ENCODE results near the gene CAPG.
"Not testable (repeated sequence)": the region's sequence is repeated elsewhere in the genome, so short reads cannot be mapped to it uniquely, and the experiment has no call there.

The CAPG gene

GRCh38 chr2:85393836-85394235 lies 16.3 kb downstream of the CAPG start:
- no peak overlapping the region for H3K27ac ChIP-seq (ENCODE audit: low read depth, low read length)

DNA sequence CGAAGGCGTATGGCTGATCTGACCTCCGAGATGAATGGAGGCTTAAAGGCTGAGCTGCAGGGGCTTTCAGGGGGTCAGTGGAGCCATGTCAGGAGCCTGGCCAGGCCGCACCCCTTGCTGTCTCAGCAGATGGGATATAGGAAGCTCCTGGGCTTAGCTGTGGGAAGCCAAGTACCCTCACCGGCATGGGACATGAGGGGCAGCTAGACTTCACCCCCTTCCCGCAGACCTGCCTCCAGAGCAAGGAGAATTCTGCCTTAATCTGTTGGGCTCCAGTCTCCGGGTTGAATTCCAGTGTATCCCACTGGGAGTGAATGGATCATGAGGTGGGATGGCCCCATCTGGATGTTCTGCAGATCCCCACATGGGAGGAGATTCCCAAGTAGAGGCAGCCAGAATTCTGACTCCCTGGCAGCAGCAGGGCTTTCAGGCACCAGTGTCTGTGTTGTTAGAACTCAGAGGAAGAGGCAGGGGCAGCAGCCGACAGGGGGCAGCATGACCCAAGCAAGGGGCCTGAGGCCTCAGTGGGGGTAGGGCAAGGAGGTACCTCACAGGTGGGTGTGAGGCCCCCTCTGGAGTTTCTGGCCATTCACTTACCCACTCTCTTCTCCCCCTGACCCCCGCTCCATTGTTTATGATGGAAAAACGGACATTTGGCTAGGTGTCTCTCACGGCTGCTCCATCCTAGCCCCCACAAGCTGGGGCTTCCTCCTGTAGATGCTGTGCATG lies 19.1 kb downstream of the CAPG start:
- H3K9me3 ChIP-seq (ENCODE audit: control insufficient read depth, insufficient read depth, low read length) = no peaks in the 10 kb centered on the region
- H3K36me3 ChIP-seq (ENCODE audit: control insufficient read depth, insufficient read depth, low read length) = peaks cover 20% of the 10 kb centered on the region
- H3K9ac ChIP-seq (ENCODE audit: low read depth, low read length) = no peak overlapping the region
- H3K27me3 ChIP-seq (ENCODE audit: control insufficient read depth, insufficient read depth, low read length) = no peaks in the 10 kb centered on the region
- H3K4me3 ChIP-seq (ENCODE audit: low read depth, low read length) = no peak overlapping the region
- peaks cover 5% of the 10 kb centered on the region; the same call in 1 of the 2 replicates for H3K4me1 ChIP-seq (ENCODE audit: control insufficient read depth, insufficient read depth, low read length)
- H3K27ac ChIP-seq (ENCODE audit: low read depth, low read length) = no peak overlapping the region

More at GRCh38 chr2:85393836-85394235, 16.3 kb downstream of the CAPG start:
- H3K4me1 ChIP-seq (ENCODE audit: control insufficient read depth, insufficient read depth, low read length) = peaks cover 2% of the 10 kb centered on the region; the same call in 1 of the 2 replicates
- H3K9me3 ChIP-seq (ENCODE audit: control insufficient read depth, insufficient read depth, low read length) = no peaks in the 10 kb centered on the region
- peaks cover 25% of the 10 kb centered on the region for H3K36me3 ChIP-seq (ENCODE audit: control insufficient read depth, insufficient read depth, low read length)
- H3K27me3 ChIP-seq (ENCODE audit: control insufficient read depth, insufficient read depth, low read length) = no peaks in the 10 kb centered on the region
- H3K9ac ChIP-seq (ENCODE audit: low read depth, low read length) = no peak overlapping the region
- no peak overlapping the region for H3K4me3 ChIP-seq (ENCODE audit: low read depth, low read length)

DNA sequence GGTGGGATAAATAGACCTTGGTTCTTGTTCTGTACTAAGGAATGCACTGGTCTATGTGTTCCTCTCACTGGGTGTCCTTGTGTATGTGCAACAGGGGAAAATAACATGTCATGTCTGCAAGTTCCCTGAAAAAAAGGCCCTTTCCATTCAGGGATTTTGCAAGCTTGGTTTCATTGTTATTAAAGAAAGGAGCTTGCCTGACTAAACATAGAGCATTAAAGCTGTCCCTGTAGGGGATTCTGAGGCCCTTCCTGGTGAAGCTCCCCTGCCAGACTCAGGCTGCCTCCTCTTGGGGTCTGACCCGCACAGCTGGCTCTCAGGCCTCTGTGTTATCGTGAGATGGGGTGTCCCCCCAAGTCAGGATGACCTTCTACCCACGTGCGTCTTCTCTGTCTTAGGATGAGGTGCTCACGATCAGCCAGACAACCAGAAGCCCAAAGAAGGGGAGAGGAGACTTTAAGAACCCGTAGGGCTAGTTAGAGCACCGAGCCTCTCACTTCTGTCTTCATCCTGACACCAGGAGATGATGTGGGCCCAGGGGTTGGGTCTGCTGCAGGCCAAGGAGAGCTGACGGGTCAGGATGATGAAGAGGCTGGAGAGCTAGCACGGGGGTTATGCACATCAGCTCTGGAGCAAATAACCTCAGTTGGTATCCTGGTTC lies 21.2 kb downstream of the CAPG start:
- H3K27ac ChIP-seq (ENCODE audit: low read depth, low read length) = no peak overlapping the region
- H3K27me3 ChIP-seq (ENCODE audit: control insufficient read depth, insufficient read depth, low read length) = no peaks in the 10 kb centered on the region
- peaks cover 13% of the 10 kb centered on the region for H3K36me3 ChIP-seq (ENCODE audit: control insufficient read depth, insufficient read depth, low read length)
- peaks cover 5% of the 10 kb centered on the region; the same call in 1 of the 2 replicates for H3K4me1 ChIP-seq (ENCODE audit: control insufficient read depth, insufficient read depth, low read length)
- H3K4me3 ChIP-seq (ENCODE audit: low read depth, low read length) = no peak overlapping the region
- no peak overlapping the region for H3K9ac ChIP-seq (ENCODE audit: low read depth, low read length)
- H3K9me3 ChIP-seq (ENCODE audit: control insufficient read depth, insufficient read depth, low read length) = no peaks in the 10 kb centered on the region

- Histone ChIP-seq H3K9me3 (ENCODE audit: control insufficient read depth, insufficient read depth, low read length) (no peaks in the 10 kb centered on the region), H3K4me3 (ENCODE audit: low read depth, low read length) (no peak overlapping the region), H3K36me3 (ENCODE audit: control insufficient read depth, insufficient read depth, low read length) (peaks cover 13% of the 10 kb centered on the region), H3K9ac (ENCODE audit: low read depth, low read length) (no peak overlapping the region), H3K27me3 (ENCODE audit: control insufficient read depth, insufficient read depth, low read length) (no peaks in the 10 kb centered on the region), H3K27ac (ENCODE audit: low read depth, low read length) (no peak overlapping the region), H3K4me1 (ENCODE audit: control insufficient read depth, insufficient read depth, low read length) (peaks cover 9% of the 10 kb centered on the region; the same call in 1 of the 2 replicates)
Measured at GRCh38 chr2:85387754-85388153, 22.4 kb downstream of the CAPG start.

- no peak overlapping the region for H3K27ac ChIP-seq (ENCODE audit: low read depth, low read length)
- H3K36me3 ChIP-seq (ENCODE audit: control insufficient read depth, insufficient read depth, low read length) = peaks cover 13% of the 10 kb centered on the region
Measured at GRCh38 chr2:85385746-85386145, 24.4 kb downstream of the CAPG start.

DNA sequence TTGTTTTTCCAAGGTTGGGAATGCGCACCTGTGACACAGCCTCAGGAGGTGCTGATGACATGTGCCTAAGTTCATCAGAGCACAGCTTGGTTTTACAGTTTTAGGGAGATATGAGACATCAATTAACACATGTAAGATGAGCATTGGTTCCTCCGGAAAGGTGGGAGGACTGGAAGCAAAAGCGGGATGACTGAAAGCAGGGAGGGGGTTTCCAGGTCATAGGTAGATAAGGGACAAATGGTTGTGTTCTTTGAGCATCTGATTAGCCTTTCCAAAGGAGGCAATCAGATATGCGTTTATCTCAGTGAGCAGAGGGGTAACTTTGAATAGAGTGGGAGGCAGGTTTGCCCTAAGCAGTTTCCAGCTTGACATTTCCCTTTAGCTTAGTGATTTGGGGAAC lies 26.3 kb downstream of the CAPG start:
- Histone ChIP-seq H3K36me3 (ENCODE audit: control insufficient read depth, insufficient read depth, low read length) (peaks cover 16% of the 10 kb centered on the region), H3K9ac (ENCODE audit: low read depth, low read length) (no peak overlapping the region), H3K27ac (ENCODE audit: low read depth, low read length) (no peak overlapping the region), H3K27me3 (ENCODE audit: control insufficient read depth, insufficient read depth, low read length) (no peaks in the 10 kb centered on the region), H3K4me1 (ENCODE audit: control insufficient read depth, insufficient read depth, low read length) (peaks cover 6% of the 10 kb centered on the region; the same call in 1 of the 2 replicates), H3K4me3 (ENCODE audit: low read depth, low read length) (no peak overlapping the region), H3K9me3 (ENCODE audit: control insufficient read depth, insufficient read depth, low read length) (peaks cover 7% of the 10 kb centered on the region)

More at GRCh38 chr2:85385746-85386145, 24.4 kb downstream of the CAPG start:
- Histone ChIP-seq H3K9ac (ENCODE audit: low read depth, low read length) (no peak overlapping the region), H3K4me1 (ENCODE audit: control insufficient read depth, insufficient read depth, low read length) (peaks cover 9% of the 10 kb centered on the region; the same call in 1 of the 2 replicates), H3K9me3 (ENCODE audit: control insufficient read depth, insufficient read depth, low read length) (no peaks in the 10 kb centered on the region), H3K27me3 (ENCODE audit: control insufficient read depth, insufficient read depth, low read length) (no peaks in the 10 kb centered on the region), H3K4me3 (ENCODE audit: low read depth, low read length) (no peak overlapping the region)

DNA sequence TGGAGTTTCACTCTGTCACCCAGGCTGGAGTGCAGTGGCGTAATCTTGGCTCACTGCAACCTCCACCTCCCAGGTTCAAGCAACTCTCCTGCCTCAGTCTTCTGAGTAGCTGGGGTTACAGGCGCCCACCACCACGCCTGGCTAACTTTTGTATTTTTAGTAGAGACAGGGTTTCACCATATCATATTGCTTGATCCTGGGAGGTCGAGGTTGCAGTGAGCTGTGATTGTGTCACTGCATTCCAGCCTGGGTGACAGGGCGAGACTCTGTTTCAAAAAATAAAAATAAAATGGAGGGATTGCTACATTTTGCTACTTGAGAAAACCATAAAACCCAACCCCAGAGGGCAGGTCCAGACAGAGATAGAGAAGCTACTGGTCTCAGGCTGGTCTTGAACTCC lies 27.0 kb downstream of the CAPG start:
- not testable (repeated sequence) for H3K9me3 ChIP-seq (ENCODE audit: control insufficient read depth, insufficient read depth, low read length); H3K4me3 ChIP-seq (ENCODE audit: low read depth, low read length); H3K36me3 ChIP-seq (ENCODE audit: control insufficient read depth, insufficient read depth, low read length); H3K9ac ChIP-seq (ENCODE audit: low read depth, low read length); H3K4me1 ChIP-seq (ENCODE audit: control insufficient read depth, insufficient read depth, low read length); H3K27me3 ChIP-seq (ENCODE audit: control insufficient read depth, insufficient read depth, low read length); H3K27ac ChIP-seq (ENCODE audit: low read depth, low read length)

GRCh38 chr2:85380048-85380447 lies 30.1 kb downstream of the CAPG start:
- Histone ChIP-seq H3K9me3 (ENCODE audit: control insufficient read depth, insufficient read depth, low read length) (peaks cover 7% of the 10 kb centered on the region), H3K36me3 (ENCODE audit: control insufficient read depth, insufficient read depth, low read length) (peaks cover 5% of the 10 kb centered on the region; the same call in 1 of the 2 replicates), H3K27ac (ENCODE audit: low read depth, low read length) (no peak overlapping the region)

GRCh38 chr2:85378257-85378656 lies 31.9 kb downstream of the CAPG start:
- Histone ChIP-seq H3K27ac (ENCODE audit: low read depth, low read length) (no peak overlapping the region), H3K4me1 (ENCODE audit: control insufficient read depth, insufficient read depth, low read length) (no peaks in the 10 kb centered on the region), H3K9me3 (ENCODE audit: control insufficient read depth, insufficient read depth, low read length) (peaks cover 7% of the 10 kb centered on the region), H3K9ac (ENCODE audit: low read depth, low read length) (no peak overlapping the region), H3K36me3 (ENCODE audit: control insufficient read depth, insufficient read depth, low read length) (peaks cover 5% of the 10 kb centered on the region; the same call in 1 of the 2 replicates), H3K27me3 (ENCODE audit: control insufficient read depth, insufficient read depth, low read length) (no peaks in the 10 kb centered on the region), H3K4me3 (ENCODE audit: low read depth, low read length) (no peak overlapping the region)

More at GRCh38 chr2:85380048-85380447, 30.1 kb downstream of the CAPG start:
- Histone ChIP-seq H3K4me3 (ENCODE audit: low read depth, low read length) (no peak overlapping the region), H3K9ac (ENCODE audit: low read depth, low read length) (no peak overlapping the region), H3K4me1 (ENCODE audit: control insufficient read depth, insufficient read depth, low read length) (peaks cover 4% of the 10 kb centered on the region; the same call in 1 of the 2 replicates), H3K27me3 (ENCODE audit: control insufficient read depth, insufficient read depth, low read length) (no peaks in the 10 kb centered on the region)

- Histone ChIP-seq H3K4me3 (ENCODE audit: low read depth, low read length) (no peak overlapping the region), H3K27me3 (ENCODE audit: control insufficient read depth, insufficient read depth, low read length) (no peaks in the 10 kb centered on the region), H3K27ac (ENCODE audit: low read depth, low read length) (no peak overlapping the region), H3K9me3 (ENCODE audit: control insufficient read depth, insufficient read depth, low read length) (peaks cover 7% of the 10 kb centered on the region), H3K36me3 (ENCODE audit: control insufficient read depth, insufficient read depth, low read length) (peaks cover 5% of the 10 kb centered on the region; the same call in 1 of the 2 replicates), H3K4me1 (ENCODE audit: control insufficient read depth, insufficient read depth, low read length) (no peaks in the 10 kb centered on the region), H3K9ac (ENCODE audit: low read depth, low read length) (no peak overlapping the region)
Measured at GRCh38 chr2:85377083-85377482, 33.1 kb downstream of the CAPG start.
